ENCODE results near the gene BCAP31. TPM values are rescaled to one million over a fixed set of nuclear protein-coding genes. Genes with fewer than 3 reads are reported as not detected.

Gene BCAP31
- total RNA-seq, 1 experiment from 2014 or later: 307 TPM

GRCh38 chrX:153671589-153672530, 52.3 kb downstream of the BCAP31 start:
- in situ Hi-C loops (cut with HindIII; ENCODE audit: low pct_unique_long_range_greater_than_20kb, low sequenced_read_pairs): no loop called here
- no peak for DNase-seq (ENCODE audit: low read depth)

GRCh38 chrX:153670748-153671588, 53.2 kb downstream of the BCAP31 start:
- no peak for DNase-seq (ENCODE audit: low read depth)
- in situ Hi-C loops (cut with HindIII; ENCODE audit: low pct_unique_long_range_greater_than_20kb, low sequenced_read_pairs): no loop called here

DNA sequence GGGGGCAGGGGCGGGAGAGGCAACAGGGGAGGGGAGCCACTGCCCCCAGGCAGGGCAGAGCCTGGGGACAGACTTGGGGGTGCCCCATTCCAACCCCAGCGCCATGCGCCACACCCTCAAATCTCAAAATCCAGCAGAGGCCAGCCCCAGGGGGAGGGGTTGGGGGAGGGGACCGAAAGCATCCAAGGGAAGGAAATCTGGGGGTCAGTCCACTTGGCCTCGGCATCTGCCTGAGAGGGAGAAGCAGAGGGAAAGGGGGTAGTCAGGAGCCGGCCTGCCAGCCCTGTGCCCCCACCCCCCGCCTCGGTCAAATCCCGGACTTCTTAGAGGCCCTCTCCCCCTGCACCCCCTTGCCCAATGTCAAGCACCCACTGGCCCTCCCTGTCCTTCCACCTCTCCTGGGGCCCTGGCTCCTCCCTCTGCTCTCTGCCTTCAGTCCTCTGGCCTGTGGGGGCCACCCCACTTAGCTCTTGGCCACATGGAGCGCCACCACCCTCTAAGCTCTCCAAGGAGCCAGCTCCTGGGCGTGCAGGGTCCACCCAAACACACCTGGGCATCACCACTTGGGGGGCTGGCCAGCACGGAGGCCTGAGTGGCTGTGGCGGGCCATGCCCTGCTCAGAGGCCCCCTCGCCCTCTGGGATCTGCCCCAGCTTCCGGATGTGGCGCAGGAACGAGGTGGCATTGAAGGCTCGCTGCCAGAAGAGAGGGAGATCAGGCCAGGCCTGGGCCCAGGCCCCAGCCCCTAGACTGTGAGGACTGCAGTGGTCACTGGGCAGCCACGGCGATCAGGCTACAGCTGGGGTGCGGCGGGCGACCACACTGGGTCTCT, 54.1 kb downstream of the BCAP31 start:
- no peak for DNase-seq (ENCODE audit: low read depth)

GRCh38 chrX:153669174-153669890, 54.9 kb downstream of the BCAP31 start:
- in situ Hi-C loops (cut with HindIII; ENCODE audit: low pct_unique_long_range_greater_than_20kb, low sequenced_read_pairs): no loop called here
- DNase-seq (ENCODE audit: low read depth): no peak

More for the DNA sequence above, 54.1 kb downstream of the BCAP31 start:
- in situ Hi-C loops (cut with HindIII; ENCODE audit: low pct_unique_long_range_greater_than_20kb, low sequenced_read_pairs): no loop called here

GRCh38 chrX:153668423-153669173, 55.6 kb downstream of the BCAP31 start:
- in situ Hi-C loops (cut with HindIII; ENCODE audit: low pct_unique_long_range_greater_than_20kb, low sequenced_read_pairs): no loop called here
- no peak for DNase-seq (ENCODE audit: low read depth)

GRCh38 chrX:153667956-153668396, 56.2 kb downstream of the BCAP31 start:
- in situ Hi-C loops (cut with HindIII; ENCODE audit: low pct_unique_long_range_greater_than_20kb, low sequenced_read_pairs): no loop called here
- DNase-seq (ENCODE audit: low read depth): peak; percentile 60

- DNase-seq (ENCODE audit: low read depth): no peak
- in situ Hi-C loops (cut with HindIII; ENCODE audit: low pct_unique_long_range_greater_than_20kb, low sequenced_read_pairs): no loop called here
Measured at GRCh38 chrX:153667281-153667955, 56.8 kb downstream of the BCAP31 start.

DNA sequence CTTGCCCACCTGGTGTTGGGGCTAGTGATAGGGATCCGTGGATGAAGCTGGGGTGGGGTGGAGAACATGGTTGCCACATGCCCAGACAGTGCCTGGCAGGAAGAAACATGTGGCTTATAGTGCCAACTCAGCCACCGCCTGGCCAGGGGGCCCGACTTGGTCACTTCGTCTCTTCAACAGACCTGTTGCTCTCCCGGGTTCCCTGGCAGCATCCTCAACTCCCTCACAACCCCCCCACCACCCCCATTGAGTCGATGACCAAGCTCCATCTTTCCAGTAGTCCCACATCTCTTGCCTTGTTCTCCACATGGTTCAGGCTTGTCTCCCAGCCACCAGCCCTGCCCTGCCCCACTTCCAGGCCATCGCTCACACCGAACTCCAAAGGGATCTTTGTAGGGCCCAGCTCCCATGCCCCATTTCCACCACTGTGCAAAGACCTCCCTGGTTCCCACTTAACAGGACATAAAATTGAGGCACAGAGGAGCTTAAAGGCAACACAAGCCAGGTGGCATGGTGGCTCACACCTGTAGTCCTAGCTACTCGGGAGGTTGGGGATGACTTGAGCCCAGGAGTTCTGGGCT, 58.4 kb downstream of the BCAP31 start:
- DNase-seq (ENCODE audit: low read depth): no peak
- in situ Hi-C loops (cut with HindIII; ENCODE audit: low pct_unique_long_range_greater_than_20kb, low sequenced_read_pairs): no loop called here

- in situ Hi-C loops (cut with HindIII; ENCODE audit: low pct_unique_long_range_greater_than_20kb, low sequenced_read_pairs): no loop called here
- no peak for DNase-seq (ENCODE audit: low read depth)
Measured at GRCh38 chrX:153662266-153662665, 61.9 kb downstream of the BCAP31 start.

GRCh38 chrX:153659268-153659667, 64.9 kb downstream of the BCAP31 start:
- in situ Hi-C loops (cut with HindIII; ENCODE audit: low pct_unique_long_range_greater_than_20kb, low sequenced_read_pairs): no loop called here
- no peak for DNase-seq (ENCODE audit: low read depth)

GRCh38 chrX:153657161-153657560, 67.0 kb downstream of the BCAP31 start:
- no peak for DNase-seq (ENCODE audit: low read depth)
- in situ Hi-C loops (cut with HindIII; ENCODE audit: low pct_unique_long_range_greater_than_20kb, low sequenced_read_pairs): no loop called here

DNA sequence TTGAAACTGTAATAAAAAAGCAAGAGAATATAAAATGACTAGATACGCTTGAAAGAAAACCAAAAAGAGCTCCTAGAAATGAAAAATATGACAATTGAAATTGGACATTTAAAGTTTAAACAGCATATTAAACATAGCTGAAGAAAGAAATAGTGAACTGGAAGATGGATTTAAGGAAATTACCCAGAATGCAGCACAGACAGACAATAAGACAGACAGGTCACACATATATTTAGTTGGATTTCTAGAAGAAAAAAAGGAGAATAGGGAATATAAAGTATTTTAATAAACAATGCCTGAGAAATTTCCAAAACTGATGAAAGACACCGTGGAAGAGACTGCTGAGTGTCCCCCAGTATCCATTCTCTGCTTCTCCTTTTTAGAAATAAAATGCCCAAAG, 70.6 kb downstream of the BCAP31 start:
- DNase-seq (ENCODE audit: low read depth): no peak
- in situ Hi-C loops (cut with HindIII; ENCODE audit: low pct_unique_long_range_greater_than_20kb, low sequenced_read_pairs): no loop called here

DNA sequence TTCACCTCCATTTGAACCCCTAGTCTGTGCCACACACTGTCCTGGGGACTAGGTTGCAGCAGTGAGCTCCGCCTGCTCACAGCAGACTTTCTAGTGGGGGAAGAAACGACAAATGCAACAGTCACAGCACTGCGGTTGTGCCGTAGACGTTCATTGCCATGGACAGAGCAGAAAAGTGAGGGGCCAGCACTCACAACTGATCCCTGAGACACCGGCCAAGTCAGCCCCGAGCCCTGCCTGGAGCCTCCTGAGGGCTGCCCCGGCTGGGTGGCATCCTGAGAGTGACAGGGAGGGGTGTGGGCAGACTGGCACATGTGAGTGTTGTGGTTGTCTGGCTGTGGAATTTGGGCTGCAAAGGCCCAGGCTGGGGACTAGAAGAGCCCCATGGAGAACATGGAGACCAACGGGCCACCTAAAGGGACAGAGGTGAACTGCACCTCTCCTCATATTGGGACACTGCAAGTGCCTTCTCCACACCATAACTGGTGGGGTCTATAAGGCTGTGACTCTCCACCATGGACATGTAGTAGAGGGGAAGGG, 72.6 kb downstream of the BCAP31 start:
- no peak for DNase-seq (ENCODE audit: low read depth)
- in situ Hi-C loops (cut with HindIII; ENCODE audit: low pct_unique_long_range_greater_than_20kb, low sequenced_read_pairs): no loop called here

GRCh38 chrX:153650959-153651358, 73.2 kb downstream of the BCAP31 start:
- in situ Hi-C loops (cut with HindIII; ENCODE audit: low pct_unique_long_range_greater_than_20kb, low sequenced_read_pairs): no loop called here
- DNase-seq (ENCODE audit: low read depth): no peak
